Neural progenitor cell (in vitro differentiated cells): Measurements from ENCODE around the gene EXD3.

Source experiments
- EZH2 ChIP-seq: fragments of 200-600 bp; sonication (generic); IDR thresholded peaks from 2 replicates; pipeline ENCODE4 v1.6.1; 2017; ENCODE audit warnings: antibody characterized with exemption, mild to moderate bottlenecking, moderate library complexity
- EZH2phosphoT487 ChIP-seq: fragments of 200-600 bp; sonication (generic); IDR thresholded peaks from 2 replicates; pipeline ENCODE4 v1.6.1; 2017; ENCODE audit warnings: antibody characterized with exemption
- TF ChIP-seq, protein P1 (sequence below): fragments of 200-600 bp; sonication (generic); IDR thresholded peaks from 2 replicates; pipeline ENCODE4 v1.5.1; 2017; ENCODE audit warnings: antibody characterized with exemption, mild to moderate bottlenecking

DNA sequence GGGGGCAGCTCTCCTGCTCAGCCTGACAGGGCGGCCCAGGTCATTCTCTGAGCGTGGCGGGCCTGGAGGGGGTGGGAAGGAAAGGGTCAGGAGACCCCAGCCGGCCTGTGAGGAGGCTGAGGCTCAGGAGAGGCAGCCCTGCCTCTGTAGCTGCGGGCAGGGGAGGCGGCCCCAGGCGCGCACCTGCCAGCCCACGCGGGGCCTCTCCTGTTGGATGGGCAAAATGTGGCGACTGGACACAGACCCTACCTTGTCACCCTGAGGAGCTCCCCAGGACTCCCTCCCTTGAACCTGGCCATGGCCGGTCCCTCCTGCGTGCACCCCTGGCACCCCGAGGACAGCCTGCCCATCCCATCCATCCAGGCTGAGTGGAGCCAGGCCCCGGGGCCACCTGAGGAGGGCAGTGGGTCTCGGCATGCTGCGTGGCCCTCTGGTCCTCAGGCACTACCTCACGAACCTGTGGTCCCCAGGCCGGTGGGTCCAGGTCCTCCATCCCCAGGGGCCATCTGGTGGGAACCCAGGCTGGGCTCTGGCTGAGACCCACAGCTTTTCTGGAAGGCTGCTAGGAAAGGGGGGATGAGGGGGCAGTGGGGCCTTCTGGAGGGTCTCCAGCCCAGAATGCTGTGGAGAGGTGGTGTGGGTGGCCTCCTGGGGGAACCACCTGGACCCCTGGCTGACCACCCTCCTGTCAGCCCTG, 105.8 kb downstream of the EXD3 start:
- TF ChIP-seq, protein P1, sequence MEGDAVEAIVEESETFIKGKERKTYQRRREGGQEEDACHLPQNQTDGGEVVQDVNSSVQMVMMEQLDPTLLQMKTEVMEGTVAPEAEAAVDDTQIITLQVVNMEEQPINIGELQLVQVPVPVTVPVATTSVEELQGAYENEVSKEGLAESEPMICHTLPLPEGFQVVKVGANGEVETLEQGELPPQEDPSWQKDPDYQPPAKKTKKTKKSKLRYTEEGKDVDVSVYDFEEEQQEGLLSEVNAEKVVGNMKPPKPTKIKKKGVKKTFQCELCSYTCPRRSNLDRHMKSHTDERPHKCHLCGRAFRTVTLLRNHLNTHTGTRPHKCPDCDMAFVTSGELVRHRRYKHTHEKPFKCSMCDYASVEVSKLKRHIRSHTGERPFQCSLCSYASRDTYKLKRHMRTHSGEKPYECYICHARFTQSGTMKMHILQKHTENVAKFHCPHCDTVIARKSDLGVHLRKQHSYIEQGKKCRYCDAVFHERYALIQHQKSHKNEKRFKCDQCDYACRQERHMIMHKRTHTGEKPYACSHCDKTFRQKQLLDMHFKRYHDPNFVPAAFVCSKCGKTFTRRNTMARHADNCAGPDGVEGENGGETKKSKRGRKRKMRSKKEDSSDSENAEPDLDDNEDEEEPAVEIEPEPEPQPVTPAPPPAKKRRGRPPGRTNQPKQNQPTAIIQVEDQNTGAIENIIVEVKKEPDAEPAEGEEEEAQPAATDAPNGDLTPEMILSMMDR, result no peak
- TF ChIP-seq EZH2 (no peak), EZH2phosphoT487 (no peak)
